Head of caudate nucleus (tissue), 42 donors: ENCODE results near the gene TRIM14.
A peak's percentile ranks its signal among the peaks of the same experiment; 100 is the strongest.
"Not testable (repeated sequence)": the region's sequence is repeated elsewhere in the genome, so short reads cannot be mapped to it uniquely, and the experiment has no call there.

Source experiments
- DNase-seq, 42 donors: peaks; one replicate each; pipeline versions ENCODE4 v3.0.0 to v3.0.0-alpha.2; 2020 to 2021; ENCODE audit warnings: mixed read lengths in 7 of 42
- intact Hi-C: fragments of 100-400 bp; cut with DNase I; formaldehyde crosslinking; loops from one replicate; pipeline ENCODE4 v1.15.0; 2022

TRIM14 gene

DNA sequence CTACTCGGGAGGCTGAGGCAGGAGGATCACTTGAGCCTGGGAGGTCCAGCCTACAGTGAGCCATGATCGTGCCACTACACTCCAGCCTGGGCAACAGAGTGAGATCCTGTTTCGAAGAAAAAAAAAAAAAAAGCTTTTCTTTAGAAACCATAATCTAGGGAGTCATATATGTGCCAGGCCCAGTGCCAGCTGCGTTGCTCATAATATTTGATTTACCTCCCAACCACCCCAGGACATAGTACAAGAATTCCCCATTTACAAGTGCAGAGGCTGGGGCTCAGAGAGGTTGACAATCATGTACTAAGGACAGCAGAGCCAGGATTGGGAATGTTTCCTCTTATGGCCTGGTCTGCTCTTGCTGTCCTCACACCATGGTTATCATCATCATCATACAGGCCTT lies 25.1 kb upstream of the TRIM14 start:
- intact Hi-C loops, result loop anchor here (10.0 kb wide), 1 partner anchor 59 kb away; no protein-coding TSS in a partner anchor
- DNase-seq, result no peak

DNA sequence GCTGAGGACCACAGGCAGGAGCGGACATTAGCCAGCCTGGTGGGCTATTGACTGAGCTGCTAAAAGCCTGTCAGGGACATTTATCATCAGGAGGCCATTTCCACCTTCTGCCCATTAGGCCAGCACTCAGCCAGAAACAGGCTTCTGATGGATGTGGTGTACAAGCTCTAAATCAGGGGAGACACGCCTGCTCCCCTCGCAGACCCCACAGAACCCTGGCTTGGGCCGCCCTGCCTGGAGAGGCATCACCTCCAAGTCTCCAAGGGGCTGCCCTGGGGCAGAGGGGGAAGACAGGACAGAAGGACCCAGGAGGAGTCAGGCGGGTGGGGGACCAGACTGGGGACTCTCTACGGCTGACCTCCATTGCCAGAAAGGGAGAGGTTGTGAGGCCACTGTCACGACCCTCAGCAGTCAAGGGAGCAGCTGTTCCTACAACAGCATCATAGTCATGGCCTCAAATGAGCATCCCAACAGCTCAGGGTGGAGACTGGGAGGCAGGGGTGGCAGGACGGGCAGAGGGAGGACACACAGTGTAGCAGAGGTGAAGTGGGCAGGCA lies 24.0 kb upstream of the TRIM14 start:
- intact Hi-C loops, result loop anchor here (10.0 kb wide), 1 partner anchor 58 kb away; no protein-coding TSS in a partner anchor
- no peak for DNase-seq

DNA sequence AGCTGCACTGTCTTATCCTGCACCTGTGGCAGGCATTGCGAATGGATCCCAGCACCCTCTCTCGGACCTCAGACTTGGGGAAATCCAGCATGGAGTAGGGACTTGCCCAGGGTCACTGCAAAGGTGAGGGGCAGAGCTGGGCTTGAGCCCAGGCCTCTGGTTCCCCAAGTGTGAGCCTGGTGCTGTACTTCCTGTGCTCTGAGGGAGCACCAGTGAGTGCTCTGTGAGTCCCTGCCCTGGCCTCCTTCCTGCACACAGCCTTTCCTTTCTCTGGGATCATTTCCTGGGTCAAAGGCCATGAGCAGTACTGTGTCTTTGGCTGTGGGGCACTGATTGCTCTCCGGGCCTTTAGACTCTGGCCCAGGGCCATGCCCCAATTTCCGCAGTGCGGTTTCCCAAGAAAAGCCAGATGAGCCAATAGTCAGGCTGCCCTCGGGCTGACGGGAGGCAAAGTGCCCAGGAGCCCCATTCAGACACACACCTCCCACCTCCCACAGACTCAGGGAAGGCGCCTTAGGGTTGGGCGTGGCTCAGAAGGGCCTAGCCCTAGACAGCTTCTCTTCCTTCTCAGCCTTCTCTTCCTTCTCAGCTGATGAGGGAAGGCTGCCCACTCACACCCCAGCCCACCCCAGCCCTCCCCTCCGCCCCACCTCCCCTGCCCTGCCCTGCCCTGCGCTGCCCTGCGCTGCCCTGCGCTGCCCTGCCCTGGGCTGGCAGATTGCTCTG lies 23.3 kb upstream of the TRIM14 start:
- intact Hi-C loops, result loop anchor here (10.0 kb wide), 1 partner anchor 58 kb away; no protein-coding TSS in a partner anchor
- peak in 23 of 42 donors; percentile 12 to 73 (median 39) for DNase-seq

DNA sequence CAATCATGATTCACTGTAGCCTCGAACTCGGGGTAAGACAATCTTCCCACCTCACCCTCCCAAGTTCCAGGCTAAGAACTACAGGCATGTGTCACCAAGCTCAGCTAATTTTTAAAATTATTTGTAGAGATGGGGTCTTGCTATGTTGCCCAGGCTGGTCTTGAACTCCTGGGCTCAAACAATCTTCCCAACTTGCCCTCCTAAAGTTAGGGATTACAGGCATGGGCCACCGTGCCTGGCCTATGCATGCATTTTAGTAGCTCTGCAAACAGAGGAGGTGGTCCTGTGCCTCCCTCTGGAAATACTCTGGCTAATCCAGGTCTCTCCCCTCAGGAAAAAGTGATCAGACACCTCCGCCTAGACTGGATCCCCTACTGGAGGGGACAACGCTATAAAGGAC lies 21.5 kb upstream of the TRIM14 start:
- no peak for DNase-seq
- intact Hi-C loops, result loop anchor here (10.0 kb wide), 1 partner anchor 56 kb away; no protein-coding TSS in a partner anchor

DNA sequence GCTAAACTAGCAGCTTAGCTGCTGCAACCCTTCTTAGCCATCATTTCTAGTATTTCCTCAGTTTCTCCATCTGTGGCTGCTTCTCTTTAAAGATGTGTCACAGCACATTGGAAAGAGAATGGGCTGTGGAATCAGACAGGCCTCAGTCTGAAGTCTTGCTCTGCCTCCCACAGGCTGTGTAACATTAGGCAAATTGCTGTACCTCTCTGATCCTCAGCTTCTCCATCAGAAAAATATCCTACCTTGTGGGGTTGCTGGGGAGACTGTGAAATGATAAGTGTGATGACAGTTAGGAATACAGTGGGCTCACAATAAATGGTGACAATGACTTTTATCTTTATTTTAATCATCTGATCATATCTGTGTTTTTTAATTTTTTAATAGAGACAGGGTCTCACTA lies 17.5 kb upstream of the TRIM14 start:
- intact Hi-C loops, result no loop called here
- DNase-seq, result no peak

DNA sequence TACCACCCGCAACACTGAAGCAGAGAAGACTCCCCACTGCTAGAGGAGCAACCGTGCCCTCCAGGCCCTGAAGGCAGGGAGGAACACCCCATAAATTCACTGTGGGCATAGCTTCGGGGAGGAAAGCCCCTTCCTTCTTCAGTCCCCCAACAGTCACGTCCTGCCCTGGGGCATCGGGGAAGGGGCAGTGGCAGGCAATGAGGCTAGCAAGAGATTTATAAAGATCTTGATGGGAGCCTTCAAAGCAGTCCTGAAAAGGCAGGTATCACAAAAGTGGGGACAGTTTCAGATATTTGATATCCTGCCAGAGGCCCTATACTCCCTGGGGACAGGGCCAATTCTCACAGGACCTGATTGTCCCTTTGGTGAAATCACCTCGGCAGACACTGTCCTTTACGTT lies 16.9 kb upstream of the TRIM14 start:
- no peak for DNase-seq
- intact Hi-C loops, result no loop called here

DNA sequence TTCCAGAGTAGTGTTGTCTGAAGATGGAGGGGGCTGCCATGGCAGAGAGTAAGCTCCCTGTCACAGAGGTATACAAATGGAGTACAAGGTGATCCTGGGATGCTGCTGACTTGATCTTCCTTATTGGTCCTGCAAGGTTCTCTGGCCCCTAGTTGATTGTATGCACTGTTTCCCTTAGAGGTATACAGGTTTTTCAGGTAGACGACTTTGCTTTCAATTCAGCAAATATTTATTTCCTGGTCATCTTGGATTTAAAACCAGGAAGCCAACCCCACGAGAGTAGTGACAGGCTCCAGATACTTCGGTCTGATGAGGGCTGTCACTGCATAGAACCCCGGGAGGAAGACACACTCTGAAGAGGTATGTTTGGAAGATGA lies 16.5 kb upstream of the TRIM14 start:
- intact Hi-C loops, result no loop called here
- DNase-seq, result no peak

DNA sequence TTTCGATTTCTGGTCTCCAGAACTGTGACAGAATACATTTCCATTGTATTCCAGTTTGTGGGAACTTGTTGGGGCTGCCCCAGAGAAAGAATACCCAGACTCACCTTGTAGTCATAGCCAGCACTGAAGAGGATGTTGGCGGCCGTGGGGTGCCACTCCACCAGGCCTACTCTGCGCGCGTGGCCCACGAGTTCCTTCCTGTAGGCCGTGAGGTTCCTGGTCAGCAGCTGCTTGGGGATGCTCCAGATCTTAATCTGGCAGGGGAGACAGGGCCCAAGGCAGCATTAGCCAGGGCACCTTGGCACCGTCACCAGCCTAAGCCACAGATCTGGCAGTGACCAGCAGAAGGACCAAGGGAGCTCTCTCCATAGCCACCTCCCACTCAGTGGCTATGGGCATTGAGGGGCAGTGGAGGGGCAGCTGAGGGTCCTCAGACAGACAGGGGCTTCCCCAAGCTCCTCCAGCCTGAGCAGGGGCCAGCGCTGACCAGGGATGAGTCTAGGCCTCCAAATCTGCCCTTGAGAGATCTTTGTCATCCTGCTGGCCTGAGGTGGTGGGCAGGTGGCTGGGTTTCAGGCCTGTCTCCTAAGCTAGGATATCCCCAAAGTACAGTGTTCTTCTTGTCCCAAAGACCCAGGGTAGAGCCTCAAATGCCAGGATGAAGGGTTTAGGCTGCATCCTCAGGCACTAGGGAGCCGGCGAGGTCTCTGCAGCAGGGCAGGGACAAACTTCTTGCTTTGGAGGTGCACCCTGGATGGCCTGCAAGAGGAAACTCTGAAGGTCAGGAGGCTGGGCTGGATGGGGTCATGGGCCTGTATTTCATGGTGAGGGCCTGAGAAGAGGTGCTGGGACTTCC lies 15.9 kb upstream of the TRIM14 start:
- no peak for DNase-seq

DNA sequence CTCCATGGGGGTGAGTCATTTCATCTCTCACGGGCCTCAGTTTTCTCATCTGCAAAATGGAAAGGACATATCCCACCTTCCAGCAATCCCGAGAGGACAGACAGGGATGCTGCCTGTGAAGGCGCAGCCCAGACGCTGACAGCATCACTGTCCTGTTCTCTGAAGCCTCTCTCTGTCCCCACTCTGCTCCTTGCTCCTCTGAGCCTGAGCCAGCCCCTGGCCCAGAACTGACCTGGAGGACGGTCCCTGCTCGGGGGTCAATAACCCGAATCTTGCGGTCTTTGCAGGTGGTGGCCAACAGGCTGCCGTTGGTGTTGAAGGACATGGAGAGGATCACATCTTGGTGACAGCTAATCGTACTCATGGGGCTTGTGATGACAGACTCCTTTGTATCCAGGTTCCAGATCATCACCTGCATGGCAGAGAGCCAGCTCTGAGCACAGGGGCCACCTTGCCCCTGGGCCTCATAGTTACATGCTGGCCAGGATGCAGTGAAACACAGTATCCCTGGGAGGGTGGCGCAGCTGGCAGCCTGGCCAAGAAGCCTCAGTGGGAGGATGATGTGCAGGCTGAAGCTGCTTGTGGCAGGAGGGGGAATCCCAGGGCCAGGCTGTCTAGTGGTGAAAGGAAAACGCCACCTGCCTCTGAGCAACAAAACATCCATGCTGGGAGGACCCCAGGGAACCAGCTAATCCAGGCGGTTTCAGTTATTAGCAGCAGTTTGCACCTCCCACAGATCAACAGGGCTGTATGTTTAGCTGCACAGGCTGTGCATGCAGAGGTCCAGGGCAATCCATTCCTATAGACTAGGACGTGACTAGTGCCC lies 14.0 kb upstream of the TRIM14 start:
- no peak for DNase-seq
- intact Hi-C loops, result no loop called here

More for the DNA sequence above, 15.9 kb upstream of the TRIM14 start:
- intact Hi-C loops, result no loop called here

DNA sequence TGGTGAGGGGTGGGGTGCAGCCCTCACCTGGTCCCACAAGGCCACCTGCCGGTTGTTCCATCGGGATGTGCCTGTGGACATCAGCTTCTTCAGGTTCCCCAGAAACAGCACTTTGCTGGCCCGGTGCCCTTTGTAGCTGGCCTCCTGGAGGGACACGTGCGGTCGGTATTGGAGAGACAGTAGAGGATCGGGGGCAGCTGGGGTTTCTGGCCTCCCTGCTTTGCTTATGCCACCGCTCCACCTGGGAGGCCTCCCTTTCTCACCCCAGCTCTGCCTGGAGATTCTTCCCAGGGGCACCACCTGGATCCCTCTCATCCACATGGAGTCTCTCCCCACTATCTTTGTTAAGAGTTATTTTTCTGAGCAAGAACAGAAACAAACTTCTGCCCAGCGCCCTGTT lies 13.1 kb upstream of the TRIM14 start:
- DNase-seq, result no peak
- intact Hi-C loops, result no loop called here

DNA sequence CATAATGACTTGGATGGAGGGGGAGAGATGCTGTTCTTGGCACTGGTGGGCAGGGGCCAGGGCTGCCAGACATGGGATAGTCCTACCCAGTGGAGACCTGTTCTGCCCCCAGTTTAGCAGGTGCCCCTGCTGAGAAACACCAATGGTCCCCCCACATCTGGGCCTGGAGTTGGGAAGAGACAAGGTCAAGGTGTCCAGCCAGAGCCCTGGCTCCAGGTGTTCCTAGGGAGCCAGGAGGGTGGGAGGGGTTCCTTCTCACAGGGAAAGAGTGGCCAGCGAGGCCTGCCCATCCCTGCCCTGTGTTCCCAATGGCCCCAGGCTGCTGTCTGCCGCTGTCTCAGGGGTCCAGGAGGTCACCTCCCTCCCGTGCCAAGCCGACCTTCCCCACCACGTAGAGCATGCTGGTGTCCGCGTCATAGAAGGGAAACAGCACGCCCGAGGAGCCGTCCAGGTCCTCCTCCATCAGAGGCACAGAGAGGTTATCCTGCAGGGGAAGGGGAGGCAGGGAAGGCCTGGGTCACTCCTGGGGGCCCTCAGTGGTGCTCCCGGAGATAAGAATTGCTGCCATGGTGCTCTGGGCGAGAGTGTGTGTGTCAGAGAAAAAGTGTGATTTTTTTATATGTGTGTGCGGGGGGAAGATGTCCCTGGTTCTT lies 11.7 kb upstream of the TRIM14 start:
- no peak for DNase-seq
- intact Hi-C loops, result no loop called here

DNA sequence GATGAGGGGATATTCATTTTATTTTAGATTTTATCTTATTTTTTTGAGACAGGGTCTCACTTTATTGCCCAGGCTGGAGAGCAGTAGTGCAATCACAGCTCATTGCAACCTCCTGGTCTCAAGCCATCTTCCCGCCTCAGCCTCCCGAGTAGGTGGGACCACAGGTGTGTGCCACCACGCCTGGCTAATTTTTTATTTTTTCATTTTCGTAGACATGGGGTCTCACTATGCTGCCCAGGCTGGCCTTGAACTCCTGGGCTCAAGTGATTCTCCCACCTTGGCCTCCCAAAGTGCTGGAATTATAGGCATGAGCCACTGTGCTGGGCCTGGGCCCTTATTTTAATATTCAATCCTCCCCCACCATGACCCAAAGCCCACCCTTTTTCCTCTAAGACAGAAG lies 11.0 kb upstream of the TRIM14 start:
- intact Hi-C loops, DNase-seq: not testable (repeated sequence)

DNA sequence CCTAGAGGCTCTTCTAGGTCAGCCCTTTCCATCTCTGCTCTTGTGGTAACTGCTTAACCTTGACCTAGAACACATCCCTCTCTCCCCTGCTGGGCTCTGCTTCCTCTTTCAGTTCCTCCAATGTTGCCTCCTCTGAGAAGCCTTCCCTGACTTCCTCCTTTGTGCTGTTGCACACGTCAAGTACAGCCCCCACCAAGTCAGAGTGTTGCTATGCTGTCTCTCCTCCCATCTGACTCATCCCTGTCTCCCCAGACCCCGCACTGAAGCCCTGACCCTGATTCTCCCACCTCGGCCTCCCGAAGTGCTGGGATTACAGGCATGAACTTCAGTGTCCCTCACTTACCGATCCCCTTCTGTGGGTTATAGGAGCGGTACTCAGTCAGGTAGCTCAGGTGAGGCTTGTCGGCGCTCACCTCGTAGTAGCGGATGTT lies 10.4 kb upstream of the TRIM14 start:
- intact Hi-C loops, result no loop called here
- DNase-seq, result peak in 24 of 42 donors; percentile 16 to 64 (median 32)

DNA sequence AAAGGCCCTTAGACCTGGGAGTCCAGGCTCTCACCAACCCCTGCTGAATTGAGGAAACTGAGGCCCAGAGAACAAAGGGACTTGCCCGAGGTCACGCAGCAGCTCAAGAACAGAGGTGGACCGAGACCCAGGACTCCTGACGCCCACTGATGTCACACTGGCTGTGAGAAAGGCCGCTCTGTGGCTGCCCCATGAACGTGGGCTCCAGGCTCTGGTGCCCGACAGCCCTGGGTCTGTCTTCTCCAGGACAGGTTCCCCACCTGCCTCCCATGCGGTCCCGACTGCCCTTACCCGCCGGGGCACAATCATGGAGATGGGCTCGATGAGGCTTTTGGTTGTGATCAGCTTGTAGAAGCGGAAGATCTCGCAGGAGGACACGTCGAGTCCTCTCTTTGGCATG lies 9.3 kb upstream of the TRIM14 start:
- DNase-seq, result no peak
- intact Hi-C loops, result no loop called here

DNA sequence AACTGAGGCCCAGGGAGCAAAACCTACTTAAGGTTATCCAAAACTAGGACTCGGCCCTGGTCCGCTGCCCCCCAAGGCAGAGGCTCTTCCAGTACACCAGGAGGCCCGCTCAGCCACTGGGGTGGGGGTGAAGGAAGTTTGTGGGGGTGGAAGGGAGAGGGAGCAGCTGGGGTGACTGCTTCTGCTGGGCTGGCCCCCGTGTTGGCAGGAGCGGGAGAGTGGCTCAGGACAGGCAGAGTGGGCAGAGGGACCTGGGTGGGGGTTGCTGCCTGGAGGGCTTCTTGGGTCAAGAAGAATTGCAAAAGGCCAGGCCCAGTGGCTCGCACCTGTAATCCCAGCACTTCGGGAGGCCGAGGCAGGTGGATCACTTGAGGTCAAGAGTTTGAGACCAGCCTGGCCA lies 8.2 kb upstream of the TRIM14 start:
- no peak for DNase-seq
- intact Hi-C loops, result no loop called here

DNA sequence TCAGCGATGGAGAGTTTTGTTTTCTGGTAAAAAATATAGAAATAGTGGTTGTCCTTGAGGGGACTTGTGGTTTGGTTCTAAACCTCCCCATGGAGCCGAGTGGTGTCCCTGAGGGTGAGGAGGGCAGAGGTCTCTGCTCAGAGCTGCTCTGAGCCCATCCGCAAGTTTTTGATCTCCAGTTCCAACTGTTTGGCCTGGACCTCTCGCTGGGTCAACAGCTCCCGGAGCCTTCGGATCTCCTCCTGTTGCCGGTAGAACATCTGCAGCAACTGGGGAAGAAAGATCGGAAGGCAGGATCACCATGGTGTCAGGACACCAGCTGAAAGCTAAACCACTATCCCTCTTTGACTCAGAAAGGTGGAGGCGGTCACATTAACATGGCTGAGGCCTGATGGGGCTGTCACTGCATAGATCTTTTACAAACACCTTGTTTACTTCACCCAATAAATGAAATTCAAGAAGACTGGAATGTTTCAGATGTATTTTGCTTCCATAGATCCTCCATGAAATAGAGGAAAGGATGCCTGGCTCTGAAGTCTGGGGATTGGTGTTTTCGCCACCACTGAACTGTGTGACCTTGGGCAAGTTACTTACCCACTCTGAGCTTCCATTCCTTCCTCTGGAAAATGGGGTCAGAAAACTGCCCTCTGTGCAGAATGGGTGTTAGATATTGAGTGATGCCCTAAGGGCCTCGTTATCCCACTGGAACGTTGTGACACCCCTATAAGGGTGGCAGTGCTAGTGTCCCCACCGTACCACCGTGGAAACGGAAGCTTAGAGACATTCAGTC lies 5.8 kb upstream of the TRIM14 start:
- intact Hi-C loops, result no loop called here
- DNase-seq, result no peak

DNA sequence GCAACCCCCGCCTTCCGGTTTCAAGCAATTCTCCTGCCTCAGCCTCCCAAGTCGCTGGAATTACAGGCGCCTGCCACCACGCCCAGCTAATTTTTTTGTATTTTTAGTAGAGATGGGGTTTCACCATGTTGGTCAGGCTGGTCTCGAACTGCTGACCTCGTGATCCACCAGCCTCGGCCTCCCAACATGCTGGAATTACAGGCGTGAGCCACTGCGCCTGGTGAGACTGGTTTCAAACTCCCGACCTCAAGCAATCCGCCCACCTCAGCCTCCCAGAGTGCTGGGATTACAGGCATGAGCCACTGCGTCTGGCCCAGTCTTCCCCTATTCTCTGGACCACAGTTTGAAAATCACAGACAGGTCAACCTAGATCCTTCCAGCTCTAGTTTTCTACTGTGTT lies 5.1 kb upstream of the TRIM14 start:
- DNase-seq, intact Hi-C loops: not testable (repeated sequence)

DNA sequence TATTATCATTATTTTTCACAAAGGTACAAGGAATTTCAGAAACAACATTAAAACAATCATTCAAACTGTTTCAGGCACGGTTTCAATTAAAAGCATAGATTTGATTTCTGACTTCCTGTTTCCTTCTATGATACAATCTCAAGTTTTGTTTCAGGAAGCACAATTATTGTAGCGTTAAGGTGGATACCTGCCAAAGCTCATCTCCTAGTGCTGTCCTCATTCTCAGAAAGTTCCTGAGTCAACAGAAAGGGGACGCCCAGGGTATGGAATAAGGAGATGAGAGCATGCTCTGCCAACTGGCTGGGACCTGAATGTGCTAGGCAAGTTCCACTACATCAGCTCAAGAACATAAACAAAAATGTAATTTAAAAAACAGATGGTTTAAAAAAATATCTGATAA lies 2.0 kb upstream of the TRIM14 start:
- no peak for DNase-seq
- intact Hi-C loops, result no loop called here
